Measurements from ENCODE around the gene RMI2. TPM values are rescaled to one million over a fixed set of nuclear protein-coding genes. Genes with fewer than 3 reads are reported as not detected.
"Not testable (repeated sequence)": the region's sequence is repeated elsewhere in the genome, so short reads cannot be mapped to it uniquely, and the experiment has no call there.

RMI2 gene
- total RNA-seq, 2 experiments from 2014 or later, result 53.5 to 55.1 TPM

DNA sequence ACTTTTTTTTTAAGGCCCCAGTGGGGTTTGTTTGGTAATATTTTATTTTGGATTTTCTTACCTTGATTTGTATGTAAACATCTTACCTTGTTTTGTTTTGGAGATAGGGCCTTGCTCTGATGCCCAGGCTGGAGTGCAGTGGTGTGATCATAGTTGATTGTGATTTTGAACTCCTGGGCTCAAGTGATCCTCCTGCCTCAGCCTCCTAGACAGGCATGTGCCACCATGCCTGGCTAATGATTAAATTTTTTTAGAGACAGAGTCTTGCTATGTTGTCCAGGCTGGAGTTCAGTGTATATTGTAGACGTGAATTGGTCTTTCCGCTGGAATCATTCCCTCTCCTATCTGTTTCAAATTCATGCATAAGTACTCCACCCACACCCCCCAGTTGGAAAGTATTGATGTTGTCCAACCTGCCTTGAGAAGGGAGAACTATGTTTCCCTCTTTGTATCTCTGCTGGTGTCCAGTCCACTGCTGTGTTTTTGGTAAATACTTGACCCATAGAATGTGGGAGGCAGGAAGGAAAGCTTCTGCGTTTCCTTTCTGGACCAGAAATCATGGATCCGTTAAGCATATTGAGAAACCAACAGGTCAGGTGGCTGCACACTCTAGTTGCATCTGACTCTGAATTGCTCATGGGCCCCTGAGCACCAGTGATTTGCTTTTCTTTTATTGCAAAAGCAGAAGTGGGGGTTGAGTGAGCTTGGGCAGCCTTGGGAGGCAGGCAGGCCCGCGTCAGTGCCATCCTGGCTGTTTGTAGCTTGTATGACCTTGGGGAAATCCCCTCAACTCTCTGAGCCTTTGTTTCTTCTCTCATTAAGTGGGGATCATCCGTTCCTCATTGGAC lies 25.0 kb downstream of the RMI2 start:
- Mint-ChIP-seq H3K9me3 (no peaks in the 10 kb centered on the region), H3K4me3 (no peak overlapping the region), H3K36me3 (ENCODE audit: low read depth) (no peaks in the 10 kb centered on the region), H3K4me1 (peaks cover 25% of the 10 kb centered on the region), H3K27ac (no peak overlapping the region), H3K27me3 (no peaks in the 10 kb centered on the region)
- no peak for DNase-seq
- ChIA-PET POLR2A (no interaction called here), CTCF (interaction anchor here (0.6 to 4.9 kb wide), 12 partner anchors 11 to 428 kb away, joined by 3 to 26 read pairs (median 6); partner anchors contain the start of gene SOCS1)

DNA sequence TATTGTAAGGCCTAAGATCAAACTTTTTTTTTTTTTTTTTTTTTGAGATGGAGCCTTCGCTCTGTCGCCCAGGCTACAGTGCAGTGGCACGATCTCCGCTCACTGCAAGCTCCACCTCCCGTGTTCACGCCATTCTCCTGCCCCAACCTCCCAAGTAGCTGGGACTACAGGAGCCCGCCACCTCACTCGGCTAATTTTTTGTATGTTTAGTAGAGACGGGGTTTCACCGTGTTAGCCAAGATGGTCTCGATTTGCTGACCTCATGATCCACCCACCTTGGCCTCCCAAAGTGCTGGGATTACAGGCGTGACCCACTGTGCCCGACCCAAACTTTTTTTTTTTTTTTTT lies 25.6 kb downstream of the RMI2 start:
- H3K27me3 Mint-ChIP-seq; H3K9me3 Mint-ChIP-seq; POLR2A ChIA-PET; H3K27ac Mint-ChIP-seq; H3K36me3 Mint-ChIP-seq (ENCODE audit: low read depth); DNase-seq; H3K4me3 Mint-ChIP-seq: not testable (repeated sequence)
- CTCF ChIA-PET, result interaction anchor here (0.6 to 4.9 kb wide), 14 partner anchors 11 to 428 kb away, joined by 3 to 26 read pairs (median 6); partner anchors contain the start of gene SOCS1
- peaks cover 25% of the 10 kb centered on the region for H3K4me1 Mint-ChIP-seq

DNA sequence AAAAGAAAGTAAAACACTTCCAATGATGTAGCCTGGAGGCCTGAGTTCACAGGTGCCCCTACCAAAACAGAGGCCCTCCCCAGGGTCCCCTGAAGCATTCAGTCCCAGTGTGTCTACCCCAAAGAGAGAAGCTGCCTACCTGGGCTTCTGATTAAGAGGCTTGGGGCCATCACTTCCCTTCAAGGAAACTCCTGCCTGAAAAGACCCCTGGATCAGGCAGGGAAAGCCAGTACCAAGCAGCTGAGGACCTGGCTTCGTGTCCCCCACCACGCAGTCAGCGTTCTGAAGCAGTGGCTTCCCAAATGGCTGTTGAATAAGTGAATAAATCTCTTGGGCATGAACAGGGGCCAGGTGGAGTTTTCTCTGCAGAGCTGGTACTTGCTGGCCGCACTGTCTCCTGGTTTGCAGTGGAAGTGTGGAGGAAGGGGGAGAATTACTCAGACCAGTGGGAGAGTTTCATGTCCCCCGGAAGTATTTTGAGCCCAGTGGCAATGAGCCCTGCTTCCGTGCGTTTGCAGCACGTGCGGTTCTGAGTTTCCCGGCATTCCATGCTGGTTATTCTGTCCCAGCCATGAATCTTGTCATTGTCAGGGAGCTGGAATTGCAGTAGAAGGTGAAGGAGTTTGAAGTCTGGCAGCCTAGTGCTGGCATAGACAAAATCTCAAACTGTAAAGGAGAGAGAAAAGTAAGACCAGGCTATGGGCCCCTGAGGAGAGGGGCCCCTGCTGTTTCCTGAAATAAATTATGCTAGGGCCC lies 27.0 kb downstream of the RMI2 start:
- DNase-seq, result no peak
- no peaks in the 10 kb centered on the region for H3K36me3 Mint-ChIP-seq (ENCODE audit: low read depth)
- H3K4me3 Mint-ChIP-seq, result no peak overlapping the region
- H3K9me3 Mint-ChIP-seq, result no peaks in the 10 kb centered on the region
- H3K4me1 Mint-ChIP-seq, result peaks cover 20% of the 10 kb centered on the region
- no peak overlapping the region for H3K27ac Mint-ChIP-seq
- CTCF ChIA-PET, result interaction anchor here (0.6 to 4.9 kb wide), 31 partner anchors 9 to 426 kb away, joined by 3 to 26 read pairs (median 4); partner anchors contain the start of genes PRM3 and SOCS1
- POLR2A ChIA-PET, result interaction anchor here (0.6 to 1.1 kb wide), 2 partner anchors 114 to 121 kb away, joined by 3 to 7 read pairs; no protein-coding TSS in a partner anchor
- H3K27me3 Mint-ChIP-seq, result no peaks in the 10 kb centered on the region

DNA sequence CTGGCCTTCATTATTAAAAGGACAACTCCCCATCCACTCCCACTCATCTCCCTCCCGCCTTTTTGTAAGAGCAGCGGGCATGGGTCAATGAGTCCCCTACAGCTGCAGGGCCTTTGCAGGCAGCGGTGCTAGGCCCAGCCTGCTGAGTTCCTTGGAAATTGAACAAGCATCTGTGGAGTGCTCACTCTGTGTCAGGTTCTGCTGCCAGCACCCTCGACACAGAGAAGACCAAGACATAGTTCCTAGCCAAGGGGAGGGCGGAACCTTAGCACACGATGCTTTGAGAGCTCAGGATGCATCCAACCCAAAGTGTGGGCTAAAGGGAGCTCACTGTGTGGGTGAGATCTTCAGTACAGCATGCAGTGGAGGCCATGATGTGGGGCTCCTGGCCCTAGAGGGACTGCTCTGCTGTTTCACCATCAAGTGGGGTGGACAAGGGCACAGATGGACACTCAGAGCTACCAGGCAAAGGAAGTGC lies 27.6 kb downstream of the RMI2 start:
- H3K9me3 Mint-ChIP-seq, result no peaks in the 10 kb centered on the region
- no peaks in the 10 kb centered on the region for H3K36me3 Mint-ChIP-seq (ENCODE audit: low read depth)
- POLR2A ChIA-PET, result interaction anchor here (0.6 to 1.1 kb wide), 3 partner anchors 18 to 121 kb away, joined by 3 to 7 read pairs (median 4); no protein-coding TSS in a partner anchor
- H3K4me3 Mint-ChIP-seq, result no peak overlapping the region
- CTCF ChIA-PET, result interaction anchor here (1.0 to 4.9 kb wide), 12 partner anchors 9 to 409 kb away, joined by 3 to 26 read pairs (median 4); no protein-coding TSS in a partner anchor
- H3K4me1 Mint-ChIP-seq, result peaks cover 16% of the 10 kb centered on the region
- DNase-seq, result no peak
- H3K27me3 Mint-ChIP-seq, result no peaks in the 10 kb centered on the region
- H3K27ac Mint-ChIP-seq, result no peak overlapping the region

DNA sequence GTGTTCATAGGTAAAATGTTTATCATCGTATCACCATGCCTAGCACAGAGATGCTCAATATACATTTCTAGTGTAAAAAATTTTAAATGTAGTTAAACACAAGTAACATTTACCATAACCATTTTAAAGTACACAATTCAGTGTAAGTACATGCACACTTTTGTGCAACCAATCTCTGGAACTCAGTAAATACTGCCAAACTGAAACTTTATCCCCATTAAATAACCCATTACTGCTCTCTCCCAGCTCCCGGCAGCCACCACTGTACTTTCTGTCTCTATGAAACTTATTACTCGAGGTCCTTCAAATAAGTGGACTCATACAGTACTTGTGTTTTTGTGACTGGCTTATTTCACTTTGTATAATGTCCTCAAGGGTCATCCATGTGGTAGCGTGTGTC lies 29.0 kb downstream of the RMI2 start:
- ChIA-PET CTCF (interaction anchor here (0.6 to 4.9 kb wide), 3 partner anchors 8 to 410 kb away, joined by 3 to 26 read pairs (median 3); no protein-coding TSS in a partner anchor), POLR2A (no interaction called here)

DNA sequence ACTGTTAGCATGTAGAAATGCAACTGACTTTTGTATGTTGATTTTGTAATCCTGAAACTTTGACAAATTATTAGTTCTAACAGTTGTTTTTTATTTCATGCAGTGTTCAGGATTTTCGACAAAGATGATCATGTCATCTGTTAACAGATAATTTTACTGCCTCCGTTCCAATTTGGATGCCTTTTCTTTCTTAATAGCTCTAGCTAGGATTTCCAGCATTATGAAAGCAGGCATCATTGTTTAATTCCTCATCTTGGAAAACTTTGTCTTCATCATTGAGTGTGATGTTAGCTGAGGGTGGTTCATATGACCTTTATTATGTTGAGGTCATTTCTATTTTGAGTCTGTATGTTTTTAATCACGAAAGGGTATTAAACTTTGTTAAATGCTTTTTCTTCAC lies 31.9 kb downstream of the RMI2 start:
- Mint-ChIP-seq H3K4me3 (no peak overlapping the region), H3K36me3 (ENCODE audit: low read depth) (peaks cover 12% of the 10 kb centered on the region), H3K27me3 (no peaks in the 10 kb centered on the region), H3K27ac (no peak overlapping the region), H3K9me3 (no peaks in the 10 kb centered on the region), H3K4me1 (peaks cover 16% of the 10 kb centered on the region)
- ChIA-PET CTCF (no interaction called here), POLR2A (no interaction called here)
- DNase-seq, result no peak

More for the DNA sequence above, 29.0 kb downstream of the RMI2 start:
- no peak for DNase-seq
- peaks cover 6% of the 10 kb centered on the region for H3K36me3 Mint-ChIP-seq (ENCODE audit: low read depth)
- no peak overlapping the region for H3K4me3 Mint-ChIP-seq
- no peak overlapping the region for H3K27ac Mint-ChIP-seq
- H3K27me3 Mint-ChIP-seq, result no peaks in the 10 kb centered on the region
- H3K4me1 Mint-ChIP-seq, result peaks cover 22% of the 10 kb centered on the region
- no peaks in the 10 kb centered on the region for H3K9me3 Mint-ChIP-seq

DNA sequence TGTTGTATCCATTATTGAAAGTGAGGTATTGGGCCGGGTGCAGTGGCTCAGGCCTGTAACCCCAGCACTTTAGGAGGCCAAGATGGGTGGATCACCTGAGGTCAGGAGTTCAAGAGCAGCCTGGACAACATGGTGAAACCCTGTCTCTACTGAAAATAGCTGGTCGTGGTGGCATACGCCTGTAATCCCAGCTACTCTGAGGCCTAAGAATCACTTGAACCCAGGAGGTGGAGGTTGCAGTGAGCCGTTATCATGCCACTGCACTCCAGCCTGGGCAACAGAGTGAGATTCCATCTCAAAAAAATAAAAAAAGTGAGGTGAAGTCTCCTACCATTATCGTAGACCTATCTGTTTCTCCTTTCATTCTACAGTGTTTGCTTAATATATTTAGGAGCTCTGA lies 33.7 kb downstream of the RMI2 start:
- H3K27me3 Mint-ChIP-seq, POLR2A ChIA-PET, H3K4me3 Mint-ChIP-seq, DNase-seq, H3K9me3 Mint-ChIP-seq: not testable (repeated sequence)
- Mint-ChIP-seq H3K27ac (peak overlapping the region; percentile 72), H3K4me1 (peaks cover 14% of the 10 kb centered on the region), H3K36me3 (ENCODE audit: low read depth) (peaks cover 15% of the 10 kb centered on the region)
- CTCF ChIA-PET, result interaction anchor here (0.6 to 1.6 kb wide), 4 partner anchors 12 to 935 kb away, joined by 3 to 5 read pairs (median 4); partner anchors contain the start of gene SOCS1

DNA sequence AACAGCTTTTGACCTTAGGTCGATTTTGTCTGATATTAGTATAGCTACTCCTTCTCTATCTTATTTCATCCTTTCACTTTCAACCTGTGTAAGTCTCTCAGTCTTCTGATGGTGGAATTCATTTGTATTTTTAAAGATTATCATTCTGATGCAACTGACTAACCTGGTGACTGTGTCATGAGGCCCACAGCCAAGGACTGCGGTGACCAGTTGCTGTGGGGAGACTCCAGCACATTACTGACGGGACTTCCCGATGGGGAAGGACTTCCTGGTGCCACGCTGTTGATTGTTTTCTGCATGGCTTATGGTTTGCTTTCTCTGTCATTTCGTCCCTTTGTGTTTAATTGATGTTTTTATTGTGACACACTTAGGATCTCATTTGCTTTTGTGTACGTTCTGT lies 34.2 kb downstream of the RMI2 start:
- Mint-ChIP-seq H3K36me3 (ENCODE audit: low read depth) (peaks cover 15% of the 10 kb centered on the region), H3K27me3 (no peaks in the 10 kb centered on the region), H3K9me3 (no peaks in the 10 kb centered on the region), H3K27ac (peak overlapping the region; percentile 72), H3K4me3 (no peak overlapping the region), H3K4me1 (peaks cover 14% of the 10 kb centered on the region)
- ChIA-PET CTCF (interaction anchor here (0.6 to 0.9 kb wide), 3 partner anchors 12 to 934 kb away, joined by 3 to 5 read pairs (median 3); partner anchors contain the start of gene SOCS1), POLR2A (no interaction called here)
- DNase-seq, result no peak

DNA sequence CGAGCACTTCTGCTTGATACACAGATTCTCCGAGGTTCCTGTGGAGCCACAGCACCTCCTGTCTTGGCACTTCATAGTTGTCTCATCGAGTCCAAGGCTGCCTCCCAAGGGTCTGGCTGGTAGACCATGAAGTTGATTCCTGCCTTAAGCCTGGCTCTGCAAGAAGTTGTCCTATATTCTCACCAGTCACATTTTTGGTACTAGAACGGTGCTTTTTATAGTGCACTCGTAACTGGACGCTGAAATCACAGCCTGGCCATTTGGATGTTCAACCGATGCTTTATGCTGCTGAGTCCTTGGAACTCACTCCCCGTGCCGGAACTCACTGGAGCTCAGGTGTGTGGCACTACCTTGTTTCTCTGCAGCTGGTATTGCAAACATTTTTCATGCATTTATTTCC lies 35.6 kb downstream of the RMI2 start:
- H3K9me3 Mint-ChIP-seq, result no peaks in the 10 kb centered on the region
- no peak overlapping the region for H3K4me3 Mint-ChIP-seq
- H3K4me1 Mint-ChIP-seq, result peaks cover 14% of the 10 kb centered on the region
- H3K27me3 Mint-ChIP-seq, result no peaks in the 10 kb centered on the region
- peaks cover 15% of the 10 kb centered on the region for H3K36me3 Mint-ChIP-seq (ENCODE audit: low read depth)
- no peak overlapping the region for H3K27ac Mint-ChIP-seq
- CTCF ChIA-PET, result interaction anchor here (3.4 kb wide), 1 partner anchor 9 kb away, joined by 26 read pairs; no protein-coding TSS in a partner anchor
- DNase-seq, result no peak
- POLR2A ChIA-PET, result no interaction called here

DNA sequence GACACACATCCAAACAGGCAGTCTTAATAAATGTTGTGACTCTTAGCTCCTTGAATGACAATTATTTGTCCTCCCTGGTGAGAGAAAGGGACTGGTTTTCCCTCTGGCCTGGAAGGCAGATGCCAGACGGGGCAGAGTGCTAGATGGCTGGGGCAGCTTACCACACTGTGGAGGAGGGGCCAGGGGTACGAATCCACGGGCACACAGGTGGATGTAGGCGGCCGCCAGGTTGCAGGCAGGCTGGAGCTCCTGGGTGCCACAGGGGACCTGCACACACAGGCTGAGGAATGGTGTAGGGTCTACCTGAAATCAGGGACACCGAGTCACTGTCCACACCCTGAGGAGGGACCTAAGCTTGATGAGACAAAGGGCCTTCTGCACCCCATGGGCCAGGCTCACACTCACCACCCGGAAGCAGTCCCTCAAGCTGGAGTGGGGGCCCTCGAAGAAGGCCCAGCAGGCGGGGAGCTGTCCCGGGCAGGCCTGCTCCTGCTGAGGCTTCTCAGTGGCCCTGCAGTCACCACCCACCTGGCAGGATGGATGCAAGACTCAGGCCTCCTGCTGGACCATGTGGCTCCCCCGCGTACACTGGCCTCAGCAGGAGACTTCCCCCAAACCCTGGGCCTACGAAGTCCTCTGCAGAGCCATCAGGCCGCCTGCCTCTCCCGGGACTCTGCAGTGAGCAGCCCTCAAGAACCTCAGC lies 38.4 kb downstream of the RMI2 start:
- Mint-ChIP-seq H3K27me3 (no peaks in the 10 kb centered on the region), H3K4me1 (peaks cover 24% of the 10 kb centered on the region), H3K36me3 (ENCODE audit: low read depth) (peaks cover 13% of the 10 kb centered on the region), H3K4me3 (no peak overlapping the region), H3K9me3 (no peaks in the 10 kb centered on the region), H3K27ac (no peak overlapping the region)
- POLR2A ChIA-PET, result no interaction called here
- DNase-seq, result no peak
- CTCF ChIA-PET, result interaction anchor here (0.5 to 3.4 kb wide), 4 partner anchors 12 to 276 kb away, joined by 3 to 26 read pairs (median 3); no protein-coding TSS in a partner anchor

DNA sequence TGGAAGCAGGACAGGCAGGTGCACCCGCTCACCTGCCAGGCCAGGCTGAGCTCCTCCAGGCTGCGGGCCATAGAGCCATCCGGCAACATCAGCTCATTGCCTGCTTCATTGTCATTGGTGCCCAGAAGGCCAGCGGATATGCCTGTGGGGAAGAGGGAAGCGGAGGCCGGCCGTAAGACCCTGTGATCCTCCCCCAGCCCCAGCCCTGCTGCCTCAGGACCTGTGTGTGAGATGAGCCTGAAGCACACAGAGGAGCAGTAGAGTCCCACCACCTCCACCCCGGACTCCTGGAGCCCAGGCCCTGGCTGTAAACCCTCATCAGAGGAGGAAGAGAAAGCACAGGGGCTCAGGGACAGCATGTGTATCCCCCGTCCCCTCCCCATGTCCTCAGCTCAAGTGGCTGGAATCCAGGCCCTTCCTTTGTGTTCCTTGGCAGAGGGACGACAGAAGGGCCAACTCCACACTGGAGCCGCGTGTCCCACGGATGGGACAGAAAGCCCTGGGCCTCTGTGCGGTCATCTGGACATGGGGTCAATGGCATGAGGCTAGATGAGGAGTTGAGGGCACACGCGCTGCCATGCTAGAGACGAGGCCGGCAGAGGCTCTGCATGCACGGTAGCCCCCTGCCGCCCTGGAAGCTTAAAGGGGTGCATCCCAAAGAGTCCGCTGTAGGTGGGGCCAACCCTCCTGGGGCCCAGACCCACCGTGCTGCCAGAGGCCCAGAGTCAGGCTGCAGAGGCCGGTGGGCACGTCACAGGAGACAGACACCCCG lies 39.1 kb downstream of the RMI2 start:
- H3K36me3 Mint-ChIP-seq (ENCODE audit: low read depth), result peaks cover 9% of the 10 kb centered on the region
- POLR2A ChIA-PET, result no interaction called here
- no peaks in the 10 kb centered on the region for H3K9me3 Mint-ChIP-seq
- no peak overlapping the region for H3K4me3 Mint-ChIP-seq
- no peaks in the 10 kb centered on the region for H3K27me3 Mint-ChIP-seq
- DNase-seq, result no peak
- CTCF ChIA-PET, result interaction anchor here (0.5 to 2.0 kb wide), 4 partner anchors 11 to 275 kb away, joined by 3 to 8 read pairs (median 3); no protein-coding TSS in a partner anchor
- H3K4me1 Mint-ChIP-seq, result peaks cover 25% of the 10 kb centered on the region
- H3K27ac Mint-ChIP-seq, result no peak overlapping the region

Data from activated CD4-positive, alpha-beta T cell treated with anti-CD3 and anti-CD28 coated beads, Interleukin-2, amount 10 ng/mL, durations not matched to agents 7 days and 5 days (primary cell).